ENCODE measurements around the gene C2orf42. TPM values are rescaled to one million over a fixed set of nuclear protein-coding genes. Genes with fewer than 3 reads are reported as not detected.

C2orf42 gene
- total RNA-seq, 1 experiment from 2014 or later: 6.8 TPM

DNA sequence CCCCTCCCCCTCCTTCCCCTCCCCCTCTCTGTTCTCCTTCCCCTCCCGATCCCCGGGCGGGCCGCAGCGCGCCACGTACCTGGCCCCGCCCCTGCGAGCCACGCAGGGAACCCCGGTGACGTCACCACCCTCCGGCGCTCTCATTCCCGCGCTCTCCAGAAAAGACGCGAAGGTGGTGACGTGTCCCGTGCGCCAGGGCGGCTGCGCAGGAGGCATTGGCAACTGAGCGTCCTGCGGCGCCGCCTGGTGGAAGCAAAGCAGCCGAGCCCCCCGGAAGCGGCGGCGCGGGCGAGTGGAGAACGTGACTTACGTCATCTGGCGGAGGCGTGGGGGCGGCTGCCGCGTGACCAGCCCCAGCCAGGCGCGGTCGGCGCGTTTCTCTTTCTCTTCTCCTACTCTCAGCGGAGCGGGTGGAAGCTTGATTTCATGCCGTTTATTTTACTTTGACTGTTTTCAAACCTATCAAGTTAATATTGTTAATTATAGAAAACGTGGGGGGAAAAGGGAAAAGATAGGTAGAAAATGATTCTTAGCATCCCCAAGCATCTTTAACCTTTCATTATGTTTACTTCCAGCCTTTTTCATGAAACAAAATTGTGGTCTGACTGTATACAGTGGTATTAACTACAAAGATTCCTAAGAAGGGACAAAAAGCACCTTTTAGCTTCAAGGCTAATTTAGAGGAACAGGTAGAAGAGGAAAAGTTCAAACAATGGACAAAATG lies 48.1 kb downstream of the C2orf42 start (continued):
- TF ChIP-seq, protein P1, sequence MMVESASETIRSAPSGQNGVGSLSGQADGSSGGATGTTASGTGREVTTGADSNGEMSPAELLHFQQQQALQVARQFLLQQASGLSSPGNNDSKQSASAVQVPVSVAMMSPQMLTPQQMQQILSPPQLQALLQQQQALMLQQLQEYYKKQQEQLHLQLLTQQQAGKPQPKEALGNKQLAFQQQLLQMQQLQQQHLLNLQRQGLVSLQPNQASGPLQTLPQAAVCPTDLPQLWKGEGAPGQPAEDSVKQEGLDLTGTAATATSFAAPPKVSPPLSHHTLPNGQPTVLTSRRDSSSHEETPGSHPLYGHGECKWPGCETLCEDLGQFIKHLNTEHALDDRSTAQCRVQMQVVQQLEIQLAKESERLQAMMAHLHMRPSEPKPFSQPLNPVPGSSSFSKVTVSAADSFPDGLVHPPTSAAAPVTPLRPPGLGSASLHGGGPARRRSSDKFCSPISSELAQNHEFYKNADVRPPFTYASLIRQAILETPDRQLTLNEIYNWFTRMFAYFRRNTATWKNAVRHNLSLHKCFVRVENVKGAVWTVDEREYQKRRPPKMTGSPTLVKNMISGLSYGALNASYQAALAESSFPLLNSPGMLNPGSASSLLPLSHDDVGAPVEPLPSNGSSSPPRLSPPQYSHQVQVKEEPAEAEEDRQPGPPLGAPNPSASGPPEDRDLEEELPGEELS (CRISPR knock-in tag; IDR thresholded peaks at IDR 0.05): peak; percentile 81
- TF ChIP-seq SMAD3 (CRISPR knock-in tag; IDR thresholded peaks at IDR 0.05; ENCODE audit: borderline replicate concordance) (peak; percentile 92), ZBTB21 (CRISPR knock-in tag; IDR thresholded peaks at IDR 0.05; ENCODE audit: borderline replicate concordance) (peak; percentile 99), GTF2I (CRISPR knock-in tag; conservative IDR thresholded peaks at IDR 0.05) (no peak), CREB1 (CRISPR knock-in tag; IDR thresholded peaks at IDR 0.05) (peak; percentile 93), ZNF232 (CRISPR knock-in tag; IDR thresholded peaks at IDR 0.05) (peak; percentile 73; the same call in 1 of the 2 replicates), NR2C2 (CRISPR knock-in tag; IDR thresholded peaks at IDR 0.05) (0 out of 2 replicates have a peak, but pooled peaks have one; percentile 28), ZNF416 (CRISPR knock-in tag; IDR thresholded peaks at IDR 0.05) (no peak)
- TF ChIP-seq, protein P2, sequence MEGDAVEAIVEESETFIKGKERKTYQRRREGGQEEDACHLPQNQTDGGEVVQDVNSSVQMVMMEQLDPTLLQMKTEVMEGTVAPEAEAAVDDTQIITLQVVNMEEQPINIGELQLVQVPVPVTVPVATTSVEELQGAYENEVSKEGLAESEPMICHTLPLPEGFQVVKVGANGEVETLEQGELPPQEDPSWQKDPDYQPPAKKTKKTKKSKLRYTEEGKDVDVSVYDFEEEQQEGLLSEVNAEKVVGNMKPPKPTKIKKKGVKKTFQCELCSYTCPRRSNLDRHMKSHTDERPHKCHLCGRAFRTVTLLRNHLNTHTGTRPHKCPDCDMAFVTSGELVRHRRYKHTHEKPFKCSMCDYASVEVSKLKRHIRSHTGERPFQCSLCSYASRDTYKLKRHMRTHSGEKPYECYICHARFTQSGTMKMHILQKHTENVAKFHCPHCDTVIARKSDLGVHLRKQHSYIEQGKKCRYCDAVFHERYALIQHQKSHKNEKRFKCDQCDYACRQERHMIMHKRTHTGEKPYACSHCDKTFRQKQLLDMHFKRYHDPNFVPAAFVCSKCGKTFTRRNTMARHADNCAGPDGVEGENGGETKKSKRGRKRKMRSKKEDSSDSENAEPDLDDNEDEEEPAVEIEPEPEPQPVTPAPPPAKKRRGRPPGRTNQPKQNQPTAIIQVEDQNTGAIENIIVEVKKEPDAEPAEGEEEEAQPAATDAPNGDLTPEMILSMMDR (IDR thresholded peaks at IDR 0.05): peak; percentile 77
- TF ChIP-seq, protein P3, sequence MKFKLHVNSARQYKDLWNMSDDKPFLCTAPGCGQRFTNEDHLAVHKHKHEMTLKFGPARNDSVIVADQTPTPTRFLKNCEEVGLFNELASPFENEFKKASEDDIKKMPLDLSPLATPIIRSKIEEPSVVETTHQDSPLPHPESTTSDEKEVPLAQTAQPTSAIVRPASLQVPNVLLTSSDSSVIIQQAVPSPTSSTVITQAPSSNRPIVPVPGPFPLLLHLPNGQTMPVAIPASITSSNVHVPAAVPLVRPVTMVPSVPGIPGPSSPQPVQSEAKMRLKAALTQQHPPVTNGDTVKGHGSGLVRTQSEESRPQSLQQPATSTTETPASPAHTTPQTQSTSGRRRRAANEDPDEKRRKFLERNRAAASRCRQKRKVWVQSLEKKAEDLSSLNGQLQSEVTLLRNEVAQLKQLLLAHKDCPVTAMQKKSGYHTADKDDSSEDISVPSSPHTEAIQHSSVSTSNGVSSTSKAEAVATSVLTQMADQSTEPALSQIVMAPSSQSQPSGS (CRISPR knock-in tag; IDR thresholded peaks at IDR 0.05; ENCODE audit: borderline replicate concordance, low read depth): peak; percentile 67; the same call in 1 of the 2 replicates
- TF ChIP-seq, protein P4, sequence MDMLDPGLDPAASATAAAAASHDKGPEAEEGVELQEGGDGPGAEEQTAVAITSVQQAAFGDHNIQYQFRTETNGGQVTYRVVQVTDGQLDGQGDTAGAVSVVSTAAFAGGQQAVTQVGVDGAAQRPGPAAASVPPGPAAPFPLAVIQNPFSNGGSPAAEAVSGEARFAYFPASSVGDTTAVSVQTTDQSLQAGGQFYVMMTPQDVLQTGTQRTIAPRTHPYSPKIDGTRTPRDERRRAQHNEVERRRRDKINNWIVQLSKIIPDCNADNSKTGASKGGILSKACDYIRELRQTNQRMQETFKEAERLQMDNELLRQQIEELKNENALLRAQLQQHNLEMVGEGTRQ (CRISPR knock-in tag; IDR thresholded peaks at IDR 0.05): peak; percentile 87
- TF ChIP-seq, protein P5, sequence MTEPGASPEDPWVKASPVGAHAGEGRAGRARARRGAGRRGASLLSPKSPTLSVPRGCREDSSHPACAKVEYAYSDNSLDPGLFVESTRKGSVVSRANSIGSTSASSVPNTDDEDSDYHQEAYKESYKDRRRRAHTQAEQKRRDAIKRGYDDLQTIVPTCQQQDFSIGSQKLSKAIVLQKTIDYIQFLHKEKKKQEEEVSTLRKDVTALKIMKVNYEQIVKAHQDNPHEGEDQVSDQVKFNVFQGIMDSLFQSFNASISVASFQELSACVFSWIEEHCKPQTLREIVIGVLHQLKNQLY (CRISPR knock-in tag; IDR thresholded peaks at IDR 0.05): 0 out of 2 replicates have a peak, but pooled peaks have one; percentile 22
- TF ChIP-seq, protein P6, sequence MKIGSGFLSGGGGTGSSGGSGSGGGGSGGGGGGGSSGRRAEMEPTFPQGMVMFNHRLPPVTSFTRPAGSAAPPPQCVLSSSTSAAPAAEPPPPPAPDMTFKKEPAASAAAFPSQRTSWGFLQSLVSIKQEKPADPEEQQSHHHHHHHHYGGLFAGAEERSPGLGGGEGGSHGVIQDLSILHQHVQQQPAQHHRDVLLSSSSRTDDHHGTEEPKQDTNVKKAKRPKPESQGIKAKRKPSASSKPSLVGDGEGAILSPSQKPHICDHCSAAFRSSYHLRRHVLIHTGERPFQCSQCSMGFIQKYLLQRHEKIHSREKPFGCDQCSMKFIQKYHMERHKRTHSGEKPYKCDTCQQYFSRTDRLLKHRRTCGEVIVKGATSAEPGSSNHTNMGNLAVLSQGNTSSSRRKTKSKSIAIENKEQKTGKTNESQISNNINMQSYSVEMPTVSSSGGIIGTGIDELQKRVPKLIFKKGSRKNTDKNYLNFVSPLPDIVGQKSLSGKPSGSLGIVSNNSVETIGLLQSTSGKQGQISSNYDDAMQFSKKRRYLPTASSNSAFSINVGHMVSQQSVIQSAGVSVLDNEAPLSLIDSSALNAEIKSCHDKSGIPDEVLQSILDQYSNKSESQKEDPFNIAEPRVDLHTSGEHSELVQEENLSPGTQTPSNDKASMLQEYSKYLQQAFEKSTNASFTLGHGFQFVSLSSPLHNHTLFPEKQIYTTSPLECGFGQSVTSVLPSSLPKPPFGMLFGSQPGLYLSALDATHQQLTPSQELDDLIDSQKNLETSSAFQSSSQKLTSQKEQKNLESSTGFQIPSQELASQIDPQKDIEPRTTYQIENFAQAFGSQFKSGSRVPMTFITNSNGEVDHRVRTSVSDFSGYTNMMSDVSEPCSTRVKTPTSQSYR (CRISPR knock-in tag; IDR thresholded peaks at IDR 0.05): peak; percentile 97
- TF ChIP-seq, protein P7, sequence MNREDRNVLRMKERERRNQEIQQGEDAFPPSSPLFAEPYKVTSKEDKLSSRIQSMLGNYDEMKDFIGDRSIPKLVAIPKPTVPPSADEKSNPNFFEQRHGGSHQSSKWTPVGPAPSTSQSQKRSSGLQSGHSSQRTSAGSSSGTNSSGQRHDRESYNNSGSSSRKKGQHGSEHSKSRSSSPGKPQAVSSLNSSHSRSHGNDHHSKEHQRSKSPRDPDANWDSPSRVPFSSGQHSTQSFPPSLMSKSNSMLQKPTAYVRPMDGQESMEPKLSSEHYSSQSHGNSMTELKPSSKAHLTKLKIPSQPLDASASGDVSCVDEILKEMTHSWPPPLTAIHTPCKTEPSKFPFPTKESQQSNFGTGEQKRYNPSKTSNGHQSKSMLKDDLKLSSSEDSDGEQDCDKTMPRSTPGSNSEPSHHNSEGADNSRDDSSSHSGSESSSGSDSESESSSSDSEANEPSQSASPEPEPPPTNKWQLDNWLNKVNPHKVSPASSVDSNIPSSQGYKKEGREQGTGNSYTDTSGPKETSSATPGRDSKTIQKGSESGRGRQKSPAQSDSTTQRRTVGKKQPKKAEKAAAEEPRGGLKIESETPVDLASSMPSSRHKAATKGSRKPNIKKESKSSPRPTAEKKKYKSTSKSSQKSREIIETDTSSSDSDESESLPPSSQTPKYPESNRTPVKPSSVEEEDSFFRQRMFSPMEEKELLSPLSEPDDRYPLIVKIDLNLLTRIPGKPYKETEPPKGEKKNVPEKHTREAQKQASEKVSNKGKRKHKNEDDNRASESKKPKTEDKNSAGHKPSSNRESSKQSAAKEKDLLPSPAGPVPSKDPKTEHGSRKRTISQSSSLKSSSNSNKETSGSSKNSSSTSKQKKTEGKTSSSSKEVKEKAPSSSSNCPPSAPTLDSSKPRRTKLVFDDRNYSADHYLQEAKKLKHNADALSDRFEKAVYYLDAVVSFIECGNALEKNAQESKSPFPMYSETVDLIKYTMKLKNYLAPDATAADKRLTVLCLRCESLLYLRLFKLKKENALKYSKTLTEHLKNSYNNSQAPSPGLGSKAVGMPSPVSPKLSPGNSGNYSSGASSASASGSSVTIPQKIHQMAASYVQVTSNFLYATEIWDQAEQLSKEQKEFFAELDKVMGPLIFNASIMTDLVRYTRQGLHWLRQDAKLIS (CRISPR knock-in tag; IDR thresholded peaks at IDR 0.05; ENCODE audit: borderline replicate concordance): peak; percentile 93; the same call in 1 of the 2 replicates
- TF ChIP-seq, protein P8, sequence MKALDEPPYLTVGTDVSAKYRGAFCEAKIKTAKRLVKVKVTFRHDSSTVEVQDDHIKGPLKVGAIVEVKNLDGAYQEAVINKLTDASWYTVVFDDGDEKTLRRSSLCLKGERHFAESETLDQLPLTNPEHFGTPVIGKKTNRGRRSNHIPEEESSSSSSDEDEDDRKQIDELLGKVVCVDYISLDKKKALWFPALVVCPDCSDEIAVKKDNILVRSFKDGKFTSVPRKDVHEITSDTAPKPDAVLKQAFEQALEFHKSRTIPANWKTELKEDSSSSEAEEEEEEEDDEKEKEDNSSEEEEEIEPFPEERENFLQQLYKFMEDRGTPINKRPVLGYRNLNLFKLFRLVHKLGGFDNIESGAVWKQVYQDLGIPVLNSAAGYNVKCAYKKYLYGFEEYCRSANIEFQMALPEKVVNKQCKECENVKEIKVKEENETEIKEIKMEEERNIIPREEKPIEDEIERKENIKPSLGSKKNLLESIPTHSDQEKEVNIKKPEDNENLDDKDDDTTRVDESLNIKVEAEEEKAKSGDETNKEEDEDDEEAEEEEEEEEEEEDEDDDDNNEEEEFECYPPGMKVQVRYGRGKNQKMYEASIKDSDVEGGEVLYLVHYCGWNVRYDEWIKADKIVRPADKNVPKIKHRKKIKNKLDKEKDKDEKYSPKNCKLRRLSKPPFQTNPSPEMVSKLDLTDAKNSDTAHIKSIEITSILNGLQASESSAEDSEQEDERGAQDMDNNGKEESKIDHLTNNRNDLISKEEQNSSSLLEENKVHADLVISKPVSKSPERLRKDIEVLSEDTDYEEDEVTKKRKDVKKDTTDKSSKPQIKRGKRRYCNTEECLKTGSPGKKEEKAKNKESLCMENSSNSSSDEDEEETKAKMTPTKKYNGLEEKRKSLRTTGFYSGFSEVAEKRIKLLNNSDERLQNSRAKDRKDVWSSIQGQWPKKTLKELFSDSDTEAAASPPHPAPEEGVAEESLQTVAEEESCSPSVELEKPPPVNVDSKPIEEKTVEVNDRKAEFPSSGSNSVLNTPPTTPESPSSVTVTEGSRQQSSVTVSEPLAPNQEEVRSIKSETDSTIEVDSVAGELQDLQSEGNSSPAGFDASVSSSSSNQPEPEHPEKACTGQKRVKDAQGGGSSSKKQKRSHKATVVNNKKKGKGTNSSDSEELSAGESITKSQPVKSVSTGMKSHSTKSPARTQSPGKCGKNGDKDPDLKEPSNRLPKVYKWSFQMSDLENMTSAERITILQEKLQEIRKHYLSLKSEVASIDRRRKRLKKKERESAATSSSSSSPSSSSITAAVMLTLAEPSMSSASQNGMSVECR (CRISPR knock-in tag; IDR thresholded peaks at IDR 0.05; ENCODE audit: borderline replicate concordance): peak; percentile 81; the same call in 1 of the 2 replicates
- TF ChIP-seq, protein P9, sequence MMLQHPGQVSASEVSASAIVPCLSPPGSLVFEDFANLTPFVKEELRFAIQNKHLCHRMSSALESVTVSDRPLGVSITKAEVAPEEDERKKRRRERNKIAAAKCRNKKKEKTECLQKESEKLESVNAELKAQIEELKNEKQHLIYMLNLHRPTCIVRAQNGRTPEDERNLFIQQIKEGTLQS (CRISPR knock-in tag; conservative IDR thresholded peaks at IDR 0.05): peak; percentile 14; the same call in 1 of the 2 replicates
- TF ChIP-seq, protein P10, sequence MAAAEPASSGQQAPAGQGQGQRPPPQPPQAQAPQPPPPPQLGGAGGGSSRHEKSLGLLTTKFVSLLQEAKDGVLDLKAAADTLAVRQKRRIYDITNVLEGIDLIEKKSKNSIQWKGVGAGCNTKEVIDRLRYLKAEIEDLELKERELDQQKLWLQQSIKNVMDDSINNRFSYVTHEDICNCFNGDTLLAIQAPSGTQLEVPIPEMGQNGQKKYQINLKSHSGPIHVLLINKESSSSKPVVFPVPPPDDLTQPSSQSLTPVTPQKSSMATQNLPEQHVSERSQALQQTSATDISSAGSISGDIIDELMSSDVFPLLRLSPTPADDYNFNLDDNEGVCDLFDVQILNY (CRISPR knock-in tag; IDR thresholded peaks at IDR 0.05): peak; percentile 100
